Liver (tissue), 6 donors: Measurements from ENCODE around the gene OSCP1. TPM values are rescaled to one million over a fixed set of nuclear protein-coding genes. Genes with fewer than 3 reads are reported as not detected.
A peak's percentile ranks its signal among the peaks of the same experiment; 100 is the strongest.

Experiments used
- CTCF ChIP-seq: fragments of 150-350 bp; IDR thresholded peaks from 2 replicates; pipeline ENCODE4 v1.5.1; 2017; ENCODE audit warnings: improper control_type of control experiment, low read depth, low read length; ENCODE audit not compliant: missing input control
- GABPA ChIP-seq, 2 donors: IDR thresholded peaks in 1 of 2; conservative IDR thresholded peaks in 1 of 2; 2 replicates each; pipeline ENCODE4 v1.6.1; 2016; ENCODE audit warnings: antibody characterized with exemption in 2 of 2, mild to moderate bottlenecking in 1 of 2, moderate library complexity in 1 of 2
- polyA plus RNA-seq, 2 donors: library from polyadenylated mRNA; stranded (reverse) in 1 of 2; unstranded in 1 of 2; fragments of 200-250 nt in 1 of 2; fragments of >200 nt in 1 of 2; fragmentation: Nextera tagmentation in 1 of 2; extraction: Ambion mirVana in 1 of 2; gene quantifications; one replicate each; pipeline versions ENCODE4 v1.2.1 to v1.2.3, GENCODE V29; 2013 to 2015
- small RNA-seq: library from RNA; depleted of rRNA; stranded (forward); fragments of <200 nt; gene quantifications from one replicate; pipeline ENCODE3, GENCODE V24; 2014
- total RNA-seq, 2 donors: library from RNA; depleted of rRNA; stranded (reverse); fragments of >200 nt; gene quantifications; one replicate each; pipeline ENCODE4 v1.2.3, GENCODE V29; 2014
- TF ChIP-seq, protein P1 (sequence below): IDR thresholded peaks from 2 replicates; pipeline ENCODE4 v1.6.1; 2016; ENCODE audit warnings: antibody characterized with exemption
- donor health status: healthy.
- donor health status: healthy.
- donor health status: healthy.

OSCP1 gene
- total and polyA plus RNA-seq, 4 donors = 1.1 to 1.7 (median 1.5) TPM

- TF ChIP-seq CTCF (peak; percentile 88), GABPA (IDR thresholded peaks at IDR 0.05 in 1 of 2, conservative IDR thresholded peaks at IDR 0.05 in 1 of 2) (no peak)
- TF ChIP-seq, protein P1, sequence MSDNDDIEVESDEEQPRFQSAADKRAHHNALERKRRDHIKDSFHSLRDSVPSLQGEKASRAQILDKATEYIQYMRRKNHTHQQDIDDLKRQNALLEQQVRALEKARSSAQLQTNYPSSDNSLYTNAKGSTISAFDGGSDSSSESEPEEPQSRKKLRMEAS = no peak
These were observed 81.0 kb downstream of the OSCP1 start (continued) for GRCh38 chr1:36369061-36369861.

Small RNAs within 50 kb of the gene (small RNA-seq; reads per million reads assigned to genes)
- gene RNU4-27P (not detected), gene SNORA63C (0.22 reads per million, percentile 7 among the genes with 10 or more reads in this experiment)

Other genes with a start within 250 kb of the OSCP1 start
- gene THRAP3, start 226.0 kb downstream of the OSCP1 start, total RNA-seq = 10 to 100 TPM; 48.9 to 55.1 TPM
- 10 to 100 TPM; 21.3 to 42.8 TPM for gene THRAP3, start 226.0 kb downstream of the OSCP1 start, polyA plus RNA-seq
- gene SH3D21, start 144.1 kb downstream of the OSCP1 start, total RNA-seq = 1 to 10 TPM in 1 of 2 donors, under 1 TPM in 1; 0.47 to 1.0 TPM
- under 1 TPM; 0.29 to 0.36 TPM for gene SH3D21, start 144.1 kb downstream of the OSCP1 start, polyA plus RNA-seq
- gene EVA1B, start 126.8 kb downstream of the OSCP1 start, total RNA-seq = 10 to 100 TPM in 1 of 2 donors, 1 to 10 TPM in 1; 5.6 to 22.7 TPM
- gene EVA1B, start 126.8 kb downstream of the OSCP1 start, polyA plus RNA-seq = 10 to 100 TPM in 1 of 2 donors, 1 to 10 TPM in 1; 3.3 to 11.2 TPM
- gene STK40, start 64.5 kb downstream of the OSCP1 start, total RNA-seq = 10 to 100 TPM; 21.6 to 22.3 TPM
- 10 to 100 TPM; 13.0 to 26.8 TPM for gene STK40, start 64.5 kb downstream of the OSCP1 start, polyA plus RNA-seq
- 1 to 10 TPM; 6.2 to 8.0 TPM for gene LSM10, start 52.5 kb downstream of the OSCP1 start, total RNA-seq
- gene LSM10, start 52.5 kb downstream of the OSCP1 start, polyA plus RNA-seq = 10 to 100 TPM; 40.2 to 45.2 TPM
- 10 to 100 TPM; 41.8 to 44.3 TPM for gene MRPS15, start 13.9 kb upstream of the OSCP1 start, total RNA-seq
- 10 to 100 TPM; 75.4 to 95.0 TPM for gene MRPS15, start 13.9 kb upstream of the OSCP1 start, polyA plus RNA-seq
- gene CSF3R, start 32.5 kb upstream of the OSCP1 start, total RNA-seq = 10 to 100 TPM; 23.7 to 81.3 TPM
- gene CSF3R, start 32.5 kb upstream of the OSCP1 start, polyA plus RNA-seq = 1 to 10 TPM; 6.7 to 8.2 TPM